Brain microvascular endothelial cell (primary cell): Measurements from ENCODE around the gene CAMTA1.

Experiments
- DNase-seq: peaks from one replicate; pipeline ENCODE4 v3.0.0-alpha.2; 2020
- H3K27ac ChIP-seq: fragments of 250-450 bp; sonication (Bioruptor Pico); 2 replicates; pipeline ENCODE4 v1.5.1; 2020; ENCODE audit warnings: mild to moderate bottlenecking, moderate library complexity
- H3K27me3 ChIP-seq: fragments of 250-450 bp; sonication (Bioruptor Pico); replicated peaks from 2 replicates; pipeline ENCODE4 v1.5.1; 2020; ENCODE audit warnings: mild to moderate bottlenecking
- H3K36me3 ChIP-seq: fragments of 250-450 bp; sonication (Bioruptor Pico); replicated peaks from 2 replicates; pipeline ENCODE4 v1.5.1; 2020; ENCODE audit warnings: mild to moderate bottlenecking
- H3K4me3 ChIP-seq: 2 replicates; pipeline ENCODE4 v1.5.1; 2011; ENCODE audit warnings: low read depth, mild to moderate bottlenecking, control low read depth, low read length, moderate library complexity
- in situ Hi-C: cut with HindIII; loops from 2 replicates; pipeline ENCODE4 v1.10.0; 2017; ENCODE audit warnings: low sequenced_read_pairs, low pct_ligation_motif_present
- TF ChIP-seq, protein P1 (sequence below): IDR thresholded peaks from 2 replicates; pipeline ENCODE4 v1.5.1; 2011; ENCODE audit warnings: low read depth, mild to moderate bottlenecking, moderate library complexity, low read length, control low read depth, inconsistent platforms; ENCODE audit errors: missing control alignments

The CAMTA1 gene

DNA sequence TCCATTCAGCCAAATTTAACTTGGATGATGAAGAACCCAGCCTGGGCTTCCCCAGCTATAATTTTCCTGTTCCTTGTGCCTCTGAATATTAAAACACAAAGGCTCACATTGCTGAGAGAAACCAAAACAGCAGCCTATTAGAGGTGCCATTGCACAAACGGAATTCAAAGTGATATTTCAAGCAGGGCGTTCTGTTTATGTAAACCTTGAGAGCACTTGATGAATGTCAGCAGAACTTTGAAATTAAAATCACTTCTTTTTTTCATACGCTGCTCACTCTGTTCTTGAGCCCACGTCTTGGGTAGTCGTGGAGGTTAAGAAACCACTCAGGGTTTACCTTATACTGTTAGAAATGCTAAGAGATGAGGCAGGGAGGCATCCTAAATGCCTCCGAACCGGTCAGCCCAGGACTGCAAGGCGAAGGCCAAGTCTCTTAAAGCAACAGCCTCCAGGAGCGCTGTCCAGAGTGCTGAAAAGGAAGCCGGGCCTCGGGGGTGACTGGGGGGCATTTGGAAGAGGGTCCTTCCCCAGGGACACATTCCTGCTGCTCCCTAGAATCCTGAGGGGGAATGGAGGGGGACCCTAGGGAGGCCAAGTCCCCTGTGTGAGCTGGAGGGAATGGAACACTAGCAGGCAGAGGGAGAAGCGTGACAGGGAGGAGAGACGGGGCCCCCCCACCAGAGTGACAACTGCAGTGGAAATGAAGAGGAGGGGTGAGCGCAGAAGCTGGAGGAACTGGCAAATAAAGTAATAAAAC lies 831.0 kb downstream of the CAMTA1 start:
- peak; percentile 8 for DNase-seq
- Histone ChIP-seq H3K4me3 (no peak overlapping the region), H3K27ac (no peak overlapping the region), H3K27me3 (no peaks in the 10 kb centered on the region), H3K36me3 (no peaks in the 10 kb centered on the region)
- TF ChIP-seq, protein P1, sequence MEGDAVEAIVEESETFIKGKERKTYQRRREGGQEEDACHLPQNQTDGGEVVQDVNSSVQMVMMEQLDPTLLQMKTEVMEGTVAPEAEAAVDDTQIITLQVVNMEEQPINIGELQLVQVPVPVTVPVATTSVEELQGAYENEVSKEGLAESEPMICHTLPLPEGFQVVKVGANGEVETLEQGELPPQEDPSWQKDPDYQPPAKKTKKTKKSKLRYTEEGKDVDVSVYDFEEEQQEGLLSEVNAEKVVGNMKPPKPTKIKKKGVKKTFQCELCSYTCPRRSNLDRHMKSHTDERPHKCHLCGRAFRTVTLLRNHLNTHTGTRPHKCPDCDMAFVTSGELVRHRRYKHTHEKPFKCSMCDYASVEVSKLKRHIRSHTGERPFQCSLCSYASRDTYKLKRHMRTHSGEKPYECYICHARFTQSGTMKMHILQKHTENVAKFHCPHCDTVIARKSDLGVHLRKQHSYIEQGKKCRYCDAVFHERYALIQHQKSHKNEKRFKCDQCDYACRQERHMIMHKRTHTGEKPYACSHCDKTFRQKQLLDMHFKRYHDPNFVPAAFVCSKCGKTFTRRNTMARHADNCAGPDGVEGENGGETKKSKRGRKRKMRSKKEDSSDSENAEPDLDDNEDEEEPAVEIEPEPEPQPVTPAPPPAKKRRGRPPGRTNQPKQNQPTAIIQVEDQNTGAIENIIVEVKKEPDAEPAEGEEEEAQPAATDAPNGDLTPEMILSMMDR, result no peak
- in situ Hi-C loops, result no loop called here

DNA sequence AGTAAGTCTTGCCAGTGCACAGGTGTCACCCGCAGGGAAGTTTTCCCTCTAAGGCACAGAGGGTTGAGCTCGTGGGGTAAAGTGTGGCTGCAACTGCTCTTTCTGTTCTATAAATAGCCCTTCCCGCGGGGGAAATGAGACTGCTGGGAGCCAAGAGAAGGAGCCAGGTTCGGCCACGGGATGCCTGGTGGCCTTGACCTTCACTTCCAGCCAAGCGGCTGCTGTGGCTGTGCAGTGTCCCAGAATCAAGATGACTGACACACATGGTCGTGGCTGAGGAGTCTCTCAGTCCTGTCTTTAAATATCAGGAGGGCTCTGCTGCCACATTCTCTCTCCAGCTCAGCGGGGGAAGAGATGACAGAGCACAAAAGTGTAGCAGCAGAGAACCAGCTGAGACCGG lies 831.7 kb downstream of the CAMTA1 start:
- H3K4me3 ChIP-seq, result no peak overlapping the region
- TF ChIP-seq, protein P1, result no peak
- no peaks in the 10 kb centered on the region for H3K36me3 ChIP-seq
- in situ Hi-C loops, result no loop called here
- no peak overlapping the region for H3K27ac ChIP-seq
- DNase-seq, result no peak
- no peaks in the 10 kb centered on the region for H3K27me3 ChIP-seq

DNA sequence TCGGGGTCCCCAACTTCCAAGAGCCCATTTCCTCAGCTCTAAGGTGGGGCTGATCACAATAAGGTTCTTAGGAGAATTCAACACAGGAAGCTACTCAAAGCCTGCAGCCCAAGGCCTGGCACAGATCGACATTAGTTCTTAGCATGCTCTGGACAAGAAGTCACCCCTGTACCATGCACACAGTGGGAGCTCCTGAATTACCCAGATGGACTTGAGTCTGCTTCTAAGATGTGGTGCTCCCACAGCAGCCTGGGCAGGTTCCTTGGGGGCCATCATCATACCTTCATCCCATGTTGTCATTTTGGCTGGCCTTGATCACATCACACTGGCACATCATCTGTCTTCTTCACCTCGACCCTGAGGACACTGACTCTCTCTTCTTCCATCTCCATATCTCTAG lies 832.6 kb downstream of the CAMTA1 start:
- TF ChIP-seq, protein P1, result no peak
- no peak for DNase-seq
- Histone ChIP-seq H3K27me3 (no peaks in the 10 kb centered on the region), H3K36me3 (no peaks in the 10 kb centered on the region), H3K27ac (no peak overlapping the region), H3K4me3 (no peak overlapping the region)
- in situ Hi-C loops, result no loop called here

DNA sequence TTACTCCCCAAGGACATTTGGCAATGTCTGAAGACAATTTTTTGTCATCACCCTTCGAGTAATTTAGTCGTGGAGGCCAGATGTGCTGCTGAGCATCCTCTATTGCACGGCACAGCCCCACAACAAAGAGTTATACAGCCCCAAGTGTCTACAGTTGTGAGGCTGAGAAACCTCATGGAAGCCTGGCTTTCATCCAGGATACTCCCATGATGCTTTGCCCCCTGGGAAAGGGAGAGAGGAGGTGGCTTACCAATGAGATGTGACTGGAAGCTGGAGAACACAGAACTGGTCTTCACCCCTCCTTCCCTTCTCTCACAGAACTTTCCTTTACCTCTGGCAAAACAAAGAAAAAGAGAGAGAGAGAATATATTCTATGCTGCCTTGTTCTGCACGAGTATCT lies 834.9 kb downstream of the CAMTA1 start:
- in situ Hi-C loops, result no loop called here
- H3K27ac ChIP-seq, result no peak overlapping the region
- no peaks in the 10 kb centered on the region for H3K36me3 ChIP-seq
- no peak overlapping the region for H3K4me3 ChIP-seq
- TF ChIP-seq, protein P1, result no peak
- H3K27me3 ChIP-seq, result no peaks in the 10 kb centered on the region
- DNase-seq, result no peak

DNA sequence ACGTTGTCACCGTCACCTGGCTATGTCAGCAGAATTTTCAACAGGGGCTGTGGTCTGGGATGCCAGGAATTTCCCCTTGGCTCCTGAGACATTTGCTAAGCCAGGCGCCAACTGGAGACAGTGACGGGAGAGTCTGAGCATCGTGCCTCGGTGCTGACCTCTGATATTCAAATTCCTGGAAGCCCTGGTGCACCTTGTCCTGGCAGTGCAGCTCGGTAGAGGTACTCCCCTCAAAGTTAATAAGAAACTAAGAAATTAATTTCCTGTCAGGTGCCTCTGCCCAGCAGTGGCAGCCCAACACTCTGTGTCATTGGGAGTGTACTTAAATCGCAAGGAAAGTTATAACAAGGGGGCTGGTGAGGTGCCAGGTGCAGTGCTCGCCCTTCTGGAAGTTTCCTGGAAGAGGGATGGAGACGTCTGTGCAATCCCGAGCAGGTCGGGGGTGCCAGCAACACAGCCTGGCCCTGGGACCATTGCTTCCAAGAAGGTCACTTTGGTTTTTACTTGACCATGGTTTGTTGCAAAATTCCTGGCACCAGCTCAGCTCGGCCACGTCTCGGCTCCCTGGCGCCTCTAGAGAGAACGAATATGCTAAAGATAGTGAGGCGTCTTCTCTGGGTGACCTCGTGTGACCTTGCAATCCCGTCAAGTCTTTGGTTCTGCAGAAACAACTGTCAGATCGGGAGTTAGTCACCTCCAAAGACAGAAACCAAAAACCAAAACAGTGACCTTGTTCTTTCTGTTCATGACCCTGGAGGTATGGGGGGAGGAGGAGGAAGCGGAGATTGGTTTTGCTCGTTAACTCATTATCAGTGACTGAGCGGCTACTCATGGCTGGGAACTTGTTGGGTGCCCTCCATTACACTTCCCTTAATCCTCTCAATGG lies 836.3 kb downstream of the CAMTA1 start:
- H3K4me3 ChIP-seq, result no peak overlapping the region
- H3K27ac ChIP-seq, result no peak overlapping the region
- no peak for DNase-seq
- in situ Hi-C loops, result no loop called here
- H3K36me3 ChIP-seq, result no peaks in the 10 kb centered on the region
- TF ChIP-seq, protein P1, result no peak
- no peaks in the 10 kb centered on the region for H3K27me3 ChIP-seq
